Measurements from ENCODE around the gene KRTCAP2.
"Not testable (repeated sequence)": the region's sequence is repeated elsewhere in the genome, so short reads cannot be mapped to it uniquely, and the experiment has no call there.

Gene KRTCAP2

GRCh38 chr1:155193275-155193990 is 20.3 kb upstream of the KRTCAP2 start:
- peak; percentile 99 for TF ChIP-seq CTCF (IDR thresholded peaks at IDR 0.05; ENCODE audit: insufficient read depth, low read length, missing control alignments)
- POLR2A ChIA-PET, result interaction anchor here (1.0 to 3.7 kb wide), 8 partner anchors 8 to 48 kb away, joined by 3 to 45 read pairs (median 8); partner anchors contain the start of genes KRTCAP2, MTX1 and THBS3
- DNase-seq (ENCODE audit: low read depth, low spot score), result no peak
- CTCF ChIA-PET, result interaction anchor here (0.7 to 8.2 kb wide), 26 partner anchors 9 to 459 kb away, joined by 3 to 144 read pairs (median 4); partner anchors contain the start of genes KRTCAP2, MTX1, PBXIP1 and THBS3
- peak overlapping the region; percentile 66 for H3K4me3 ChIP-seq (ENCODE audit: low read depth, low read length)

- TF ChIP-seq CTCF (IDR thresholded peaks at IDR 0.05; ENCODE audit: insufficient read depth, low read length, missing control alignments), result no peak
- CTCF ChIA-PET, result interaction anchor here (0.7 to 8.2 kb wide), 23 partner anchors 8 to 460 kb away, joined by 3 to 144 read pairs (median 5); partner anchors contain the start of genes KRTCAP2, MTX1, PBXIP1 and THBS3
- H3K4me3 ChIP-seq (ENCODE audit: low read depth, low read length), result peak overlapping the region; percentile 66
- DNase-seq (ENCODE audit: low read depth, low spot score), result no peak
- POLR2A ChIA-PET, result interaction anchor here (0.8 to 3.7 kb wide), 6 partner anchors 8 to 32 kb away, joined by 4 to 45 read pairs (median 11); partner anchors contain the start of genes KRTCAP2, MTX1 and THBS3
Measured at GRCh38 chr1:155192346-155193274, 19.5 kb upstream of the KRTCAP2 start.

- ChIA-PET POLR2A (interaction anchor here (0.8 kb wide), 1 partner anchor 19 kb away, joined by 4 read pairs; the partner anchor contains the start of gene KRTCAP2), CTCF (interaction anchor here (2.2 to 8.2 kb wide), 5 partner anchors 7 to 18 kb away, joined by 16 to 144 read pairs (median 54); partner anchors contain the start of genes KRTCAP2, MTX1, THBS3 and TRIM46)
- no peak for DNase-seq (ENCODE audit: low read depth, low spot score)
- TF ChIP-seq CTCF (IDR thresholded peaks at IDR 0.05; ENCODE audit: insufficient read depth, low read length, missing control alignments), result no peak
- no peak overlapping the region for H3K4me3 ChIP-seq (ENCODE audit: low read depth, low read length)
Measured at GRCh38 chr1:155191904-155192303, 18.8 kb upstream of the KRTCAP2 start.

GRCh38 chr1:155189926-155190325 is 16.8 kb upstream of the KRTCAP2 start:
- H3K4me3 ChIP-seq (ENCODE audit: low read depth, low read length); DNase-seq (ENCODE audit: low read depth, low spot score); CTCF ChIA-PET; POLR2A ChIA-PET: not testable (repeated sequence)

GRCh38 chr1:155188268-155188667 is 15.2 kb upstream of the KRTCAP2 start:
- TF ChIP-seq CTCF (IDR thresholded peaks at IDR 0.05; ENCODE audit: insufficient read depth, low read length, missing control alignments), result no peak
- H3K4me3 ChIP-seq (ENCODE audit: low read depth, low read length), result no peak overlapping the region
- ChIA-PET CTCF (interaction anchor here (1.0 to 1.1 kb wide), 2 partner anchors 13 to 16 kb away, joined by 4 read pairs; partner anchors contain the start of gene KRTCAP2), POLR2A (no interaction called here)
- no peak for DNase-seq (ENCODE audit: low read depth, low spot score)

- ChIA-PET POLR2A (no interaction called here), CTCF (interaction anchor here (1.0 to 1.1 kb wide), 2 partner anchors 13 to 15 kb away, joined by 4 read pairs; partner anchors contain the start of gene KRTCAP2)
- no peak overlapping the region for H3K4me3 ChIP-seq (ENCODE audit: low read depth, low read length)
- DNase-seq (ENCODE audit: low read depth, low spot score), result no peak
- TF ChIP-seq CTCF (IDR thresholded peaks at IDR 0.05; ENCODE audit: insufficient read depth, low read length, missing control alignments), result no peak
Measured at GRCh38 chr1:155187456-155187891, 14.4 kb upstream of the KRTCAP2 start.
